AG04449 (cell line): Measurements from ENCODE around the gene JAKMIP3.

Experiments
- CTCF ChIA-PET: fragments of 350-600 bp; formaldehyde crosslinking; extraction: SDS; loops from one replicate; lab custom pipeline; 2021; ENCODE audit warnings: antibody characterized with exemption; lab: Yijun Ruan, JAX
- POLR2A ChIA-PET: fragments of 400-600, 350-600 bp; formaldehyde crosslinking; extraction: SDS; loops from one replicate; lab custom pipeline; 2020; ENCODE audit warnings: antibody characterized with exemption, inconsistent platforms; lab: Yijun Ruan, JAX
- DNase-seq: peaks from one replicate; pipeline ENCODE4 v3.0.0-alpha.2; 2010; ENCODE audit warnings: low read depth, low spot score
- H3K4me3 ChIP-seq: 2 replicates; pipeline ENCODE4 v1.5.1; 2011; ENCODE audit warnings: low read depth, mild to moderate bottlenecking, control low read depth, low read length
- TF ChIP-seq, protein P1 (sequence below): IDR thresholded peaks from one replicate; pipeline ENCODE4 v1.5.1; 2011; ENCODE audit warnings: mild to moderate bottlenecking, moderate library complexity, low read length, control low read depth, inconsistent platforms; ENCODE audit not compliant: insufficient read depth; ENCODE audit errors: missing control alignments

Gene JAKMIP3

DNA sequence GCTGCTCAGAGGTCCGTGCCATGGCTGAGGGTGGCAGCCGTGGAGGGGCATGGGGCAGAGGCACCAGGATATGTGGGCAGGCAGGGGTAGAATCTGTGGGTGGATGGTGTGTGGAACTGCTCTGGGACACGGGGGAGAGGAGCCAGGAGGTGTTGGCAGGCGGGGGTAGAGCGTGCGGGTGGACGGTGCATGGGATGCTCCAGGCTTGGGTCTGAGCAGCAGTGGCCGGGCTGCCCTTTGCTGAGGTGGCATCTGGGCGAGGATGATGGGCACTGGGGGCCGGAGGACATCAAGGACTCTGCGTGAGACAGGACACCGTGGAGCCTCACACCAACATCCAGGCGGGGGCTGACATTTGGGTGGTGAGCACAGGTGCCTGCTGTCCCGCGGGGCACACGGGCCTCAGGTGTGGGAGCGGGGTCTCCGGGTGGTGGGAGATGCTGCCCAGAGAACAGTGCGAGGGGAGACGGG is 46.2 kb downstream of the JAKMIP3 start:
- TF ChIP-seq, protein P1, sequence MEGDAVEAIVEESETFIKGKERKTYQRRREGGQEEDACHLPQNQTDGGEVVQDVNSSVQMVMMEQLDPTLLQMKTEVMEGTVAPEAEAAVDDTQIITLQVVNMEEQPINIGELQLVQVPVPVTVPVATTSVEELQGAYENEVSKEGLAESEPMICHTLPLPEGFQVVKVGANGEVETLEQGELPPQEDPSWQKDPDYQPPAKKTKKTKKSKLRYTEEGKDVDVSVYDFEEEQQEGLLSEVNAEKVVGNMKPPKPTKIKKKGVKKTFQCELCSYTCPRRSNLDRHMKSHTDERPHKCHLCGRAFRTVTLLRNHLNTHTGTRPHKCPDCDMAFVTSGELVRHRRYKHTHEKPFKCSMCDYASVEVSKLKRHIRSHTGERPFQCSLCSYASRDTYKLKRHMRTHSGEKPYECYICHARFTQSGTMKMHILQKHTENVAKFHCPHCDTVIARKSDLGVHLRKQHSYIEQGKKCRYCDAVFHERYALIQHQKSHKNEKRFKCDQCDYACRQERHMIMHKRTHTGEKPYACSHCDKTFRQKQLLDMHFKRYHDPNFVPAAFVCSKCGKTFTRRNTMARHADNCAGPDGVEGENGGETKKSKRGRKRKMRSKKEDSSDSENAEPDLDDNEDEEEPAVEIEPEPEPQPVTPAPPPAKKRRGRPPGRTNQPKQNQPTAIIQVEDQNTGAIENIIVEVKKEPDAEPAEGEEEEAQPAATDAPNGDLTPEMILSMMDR, result no peak
- ChIA-PET CTCF (no interaction called here), POLR2A (no interaction called here)
- no peak for DNase-seq
- H3K4me3 ChIP-seq, result no peak overlapping the region

DNA sequence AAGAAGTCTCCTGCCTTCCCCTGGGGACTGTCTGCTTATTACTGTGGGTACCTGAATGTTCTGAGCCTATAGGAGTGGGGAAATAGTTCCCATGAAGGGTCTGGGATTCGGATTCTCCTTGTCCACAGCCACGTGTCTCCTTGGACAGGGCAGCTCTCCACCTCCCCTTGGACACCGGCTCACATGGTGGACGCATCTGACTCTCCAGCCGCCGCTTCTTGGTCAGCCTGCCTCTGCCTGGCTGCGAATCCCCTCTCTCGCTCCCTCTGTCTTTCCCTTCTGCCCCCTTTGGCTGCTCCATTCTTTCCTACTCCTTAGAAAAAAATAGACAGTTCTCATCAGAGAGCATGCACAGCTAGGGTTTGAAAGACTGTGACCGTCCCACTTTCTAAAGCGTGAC is 46.9 kb downstream of the JAKMIP3 start:
- TF ChIP-seq, protein P1, result no peak
- DNase-seq, result no peak
- POLR2A ChIA-PET, result no interaction called here
- CTCF ChIA-PET, result no interaction called here
- no peak overlapping the region for H3K4me3 ChIP-seq

DNA sequence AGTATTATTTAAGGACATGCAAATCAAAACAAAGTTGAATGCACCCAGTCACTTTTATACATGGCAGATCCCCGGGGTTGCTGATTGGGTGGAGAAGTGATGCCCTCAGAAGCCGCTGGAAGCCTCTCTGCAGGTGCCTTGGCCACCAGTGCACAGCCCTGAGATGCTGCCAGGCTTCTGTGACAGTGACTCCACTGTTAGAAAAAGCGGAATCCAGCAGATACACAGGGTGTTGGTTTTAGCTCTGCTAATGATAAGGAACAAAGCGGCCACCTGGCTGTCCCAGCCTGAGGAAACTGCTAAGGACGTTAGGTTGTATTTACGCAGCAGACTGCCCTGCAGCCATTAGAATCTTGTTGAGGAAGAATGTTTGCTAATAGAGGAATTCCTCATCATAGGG is 47.5 kb downstream of the JAKMIP3 start:
- TF ChIP-seq, protein P1, result no peak
- CTCF ChIA-PET, result no interaction called here
- POLR2A ChIA-PET, result no interaction called here
- no peak for DNase-seq
- H3K4me3 ChIP-seq, result no peak overlapping the region

DNA sequence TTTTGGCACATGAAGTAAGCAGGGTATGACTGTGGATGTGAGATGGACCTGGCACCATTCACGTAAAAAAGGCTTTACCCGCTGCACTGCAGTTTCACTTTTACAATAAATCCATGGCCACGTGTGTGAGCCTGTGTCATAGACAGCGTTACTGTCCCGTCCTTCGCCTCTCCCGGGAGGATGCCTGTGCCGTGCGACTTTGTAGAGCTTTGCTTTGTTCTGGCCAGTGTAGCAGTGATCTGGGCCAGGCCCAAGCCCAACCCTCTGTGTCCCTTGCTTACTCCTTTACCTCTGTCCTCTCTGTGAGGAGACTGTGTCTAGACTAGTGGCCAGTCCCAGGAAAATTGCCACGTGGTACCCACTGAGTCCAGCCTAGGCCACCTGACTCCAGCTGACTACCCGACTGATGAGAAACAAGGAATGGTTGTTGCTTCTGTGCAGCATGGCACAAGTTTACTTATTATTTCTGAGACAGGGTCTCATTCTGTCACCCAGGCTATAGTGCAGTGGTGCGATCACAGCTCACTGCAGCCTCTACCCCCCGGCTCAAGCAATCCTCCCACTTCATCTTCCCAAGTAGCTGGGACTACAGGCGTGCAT is 48.1 kb downstream of the JAKMIP3 start:
- TF ChIP-seq, protein P1, result no peak
- POLR2A ChIA-PET, result no interaction called here

DNA sequence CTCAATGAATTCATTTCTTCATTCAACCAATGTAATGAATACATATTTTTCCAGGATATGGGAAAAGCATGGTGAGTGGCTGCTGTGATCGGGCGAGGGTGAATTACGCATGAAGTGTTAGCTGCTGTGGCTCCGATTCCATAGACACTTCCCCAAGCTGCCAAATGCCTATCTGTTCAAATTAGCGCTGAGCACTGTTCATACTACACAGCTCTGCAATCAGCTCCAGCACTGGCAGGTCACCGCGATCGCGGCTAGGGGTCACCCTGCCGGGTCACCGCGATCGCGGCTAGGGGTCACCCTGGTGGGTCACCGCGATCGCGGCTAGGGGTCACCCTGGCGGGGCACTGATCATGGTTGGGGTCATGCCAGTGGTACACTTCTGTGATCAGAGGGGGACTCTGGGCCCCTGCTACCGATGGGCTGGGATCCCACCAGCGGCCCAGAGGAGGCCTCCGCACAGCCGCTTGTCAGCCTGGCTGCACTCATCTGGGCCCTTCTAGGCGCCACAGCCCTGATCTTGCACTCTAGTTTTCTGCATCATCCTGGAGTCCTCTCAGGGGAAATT is 49.3 kb downstream of the JAKMIP3 start:
- ChIA-PET POLR2A (no interaction called here), CTCF (interaction anchor here (1.0 kb wide), 1 partner anchor 8 kb away, joined by 3 read pairs; no protein-coding TSS in a partner anchor)
- H3K4me3 ChIP-seq, result no peak overlapping the region
- no peak for DNase-seq
- TF ChIP-seq, protein P1, result no peak

More for the DNA sequence above, 48.1 kb downstream of the JAKMIP3 start:
- CTCF ChIA-PET, result no interaction called here
- DNase-seq, result no peak
- no peak overlapping the region for H3K4me3 ChIP-seq
